ENCODE measurements around the gene CYB5A.

The CYB5A gene

GRCh38 chr18:74274700-74275099, 17.1 kb downstream of the CYB5A start:
- DNase-seq = no peak

GRCh38 chr18:74273394-74273793, 18.4 kb downstream of the CYB5A start:
- DNase-seq = no peak

GRCh38 chr18:74271635-74272034, 20.1 kb downstream of the CYB5A start:
- DNase-seq = no peak

- DNase-seq = no peak
Observed at GRCh38 chr18:74268933-74269620, 22.7 kb downstream of the CYB5A start.

- DNase-seq = no peak
Observed at GRCh38 chr18:74268175-74268574, 23.6 kb downstream of the CYB5A start.

- DNase-seq = no peak
Observed at GRCh38 chr18:74266161-74266560, 25.6 kb downstream of the CYB5A start.

- no peak for DNase-seq
Observed at GRCh38 chr18:74265546-74266098, 26.1 kb downstream of the CYB5A start.

- DNase-seq = no peak
Observed at GRCh38 chr18:74264303-74265020, 27.3 kb downstream of the CYB5A start.

GRCh38 chr18:74261053-74261713, 30.6 kb downstream of the CYB5A start:
- DNase-seq = no peak

- no peak for DNase-seq
Observed at GRCh38 chr18:74259347-74259746, 32.4 kb downstream of the CYB5A start.

GRCh38 chr18:74257083-74257482, 34.7 kb downstream of the CYB5A start:
- DNase-seq = no peak

- no peak for DNase-seq
Observed at GRCh38 chr18:74256190-74256589, 35.6 kb downstream of the CYB5A start.

- no peak for DNase-seq
Observed at GRCh38 chr18:74255131-74255616, 36.6 kb downstream of the CYB5A start.

- no peak for DNase-seq
Observed at GRCh38 chr18:74252039-74252395, 39.7 kb downstream of the CYB5A start.

- no peak for DNase-seq
Observed at GRCh38 chr18:74251297-74252038, 40.3 kb downstream of the CYB5A start.

GRCh38 chr18:74250131-74250530, 41.6 kb downstream of the CYB5A start:
- no peak for DNase-seq

GRCh38 chr18:74249181-74249968, 42.4 kb downstream of the CYB5A start:
- no peak for DNase-seq

GRCh38 chr18:74248595-74248994, 43.2 kb downstream of the CYB5A start:
- no peak for DNase-seq

GRCh38 chr18:74248189-74248588, 43.6 kb downstream of the CYB5A start:
- no peak for DNase-seq

- no peak for DNase-seq
Observed at GRCh38 chr18:74244554-74244953, 47.2 kb downstream of the CYB5A start.

- DNase-seq = no peak
Observed at GRCh38 chr18:74243127-74243526, 48.6 kb downstream of the CYB5A start.

GRCh38 chr18:74242438-74243096, 49.2 kb downstream of the CYB5A start:
- no peak for DNase-seq

Data from NCI-H2029 (cell line).